K562 (cell line): ENCODE data around the gene HAVCR1. TPM values are rescaled to one million over a fixed set of nuclear protein-coding genes. Genes with fewer than 3 reads are reported as not detected.

Experiments
- ATAC-seq: fragments of 200-7000 bp; cut with Tn5 transposase; 3 replicates; pipeline ENCODE4 v1.9.1; 2020; ENCODE audit warnings: moderate library complexity
- BruUV-seq: library from RNA; stranded (reverse); fragments of 400-500 nt; replicated peaks from 2 replicates; lab custom pipeline; 2021; lab: Mats Ljungman, UMichigan
- CTCF ChIA-PET: fragments of 300-600 bp; formaldehyde crosslinking; extraction: SDS; loops from one replicate; lab custom pipeline; 2021; ENCODE audit warnings: low intra/inter-chr PET ratio; lab: Yijun Ruan, JAX
- POLR2A ChIA-PET: fragments of 300-600, 350-650 bp; sonication (Branson Sonifier 250); formaldehyde crosslinking; extraction: SDS; loops from one replicate; lab custom pipeline; 2021; ENCODE audit warnings: antibody characterized with exemption, inconsistent platforms; lab: Yijun Ruan, JAX
- DNase-seq, 4 experiments: peaks; one replicate each; pipeline versions ENCODE4 v3.0.0 to v3.0.0-alpha.2; 2011 to 2018; ENCODE audit warnings: low spot score in 3 of 4, mixed read lengths in 3 of 4; ENCODE audit errors: extremely low read depth in 1 of 4
- FAIRE-seq: peaks from 2 replicates; lab custom pipeline; 2011; peaks lifted over from hg19 to GRCh38; lab: Jason Lieb, UNC
- H2AFZ ChIP-seq: 2 replicates; pipeline ENCODE4 v1.6.0; 2011; ENCODE audit warnings: low read depth, low read length, control low read depth, inconsistent platforms
- H3K27ac ChIP-seq: fragments of 200-600 bp; 3 replicates; pipeline ENCODE4 v1.8.0; 2011; ENCODE audit warnings: low read depth, mild to moderate bottlenecking, control low read depth, inconsistent platforms, low read length, moderate library complexity, mixed read lengths; ENCODE audit errors: extremely low read depth
- H3K27me3 ChIP-seq, 2 experiments: fragments of 300-600 bp in 1 of 2; 2 replicates in 1 of 2; 3 replicates in 1 of 2; pipeline versions ENCODE4 v1.6.0 to v1.8.0; 2011; ENCODE audit warnings: inconsistent platforms in 2 of 2, low read length in 2 of 2, mild to moderate bottlenecking in 1 of 2, mixed read lengths in 1 of 2, moderate library complexity in 1 of 2; ENCODE audit not compliant: control insufficient read depth in 2 of 2, insufficient read depth in 2 of 2
- H3K36me3 ChIP-seq: fragments of 300-600 bp; 3 replicates; pipeline ENCODE4 v1.8.0; 2011; ENCODE audit warnings: mild to moderate bottlenecking, low read length, inconsistent platforms; ENCODE audit not compliant: control insufficient read depth, insufficient read depth
- H3K4me1 ChIP-seq, 2 experiments: fragments of 200-600 bp in 1 of 2; replicated peaks in 1 of 2; 2 replicates in 1 of 2; 3 replicates in 1 of 2; pipeline versions ENCODE4 v1.5.1 to v1.8.0; 2011; ENCODE audit warnings: inconsistent platforms in 2 of 2, low read length in 2 of 2, mild to moderate bottlenecking in 1 of 2, mixed read lengths in 1 of 2, moderate library complexity in 1 of 2; ENCODE audit not compliant: control insufficient read depth in 2 of 2, insufficient read depth in 2 of 2
- H3K4me2 ChIP-seq: 2 replicates; pipeline ENCODE4 v1.6.1; 2011; ENCODE audit warnings: low read length, control low read depth, inconsistent platforms, mixed read lengths; ENCODE audit not compliant: insufficient read depth
- H3K4me3 ChIP-seq: fragments of 200-600 bp; sonication (generic), shearing (Covaris generic); 2 replicates; pipeline ENCODE4 v1.5.1; 2016; ENCODE audit warnings: control low read depth, inconsistent platforms
- H3K79me2 ChIP-seq: fragments of 200-600 bp; 3 replicates; pipeline ENCODE4 v1.8.0; 2011; ENCODE audit warnings: low read length, inconsistent platforms; ENCODE audit not compliant: control insufficient read depth, insufficient read depth
- H3K9ac ChIP-seq, 2 experiments: 2 replicates each; pipeline versions ENCODE4 v1.6.0 to v1.6.1; 2011; ENCODE audit warnings: low read depth in 2 of 2, low read length in 2 of 2, control low read depth in 1 of 2, inconsistent platforms in 1 of 2, mild to moderate bottlenecking in 1 of 2, mixed read lengths in 1 of 2; ENCODE audit not compliant: insufficient read depth in 1 of 2
- H3K9me1 ChIP-seq: one replicate; pipeline ENCODE4 v1.6.0; 2011; ENCODE audit warnings: inconsistent platforms, mild to moderate bottlenecking, low read length, moderate library complexity; ENCODE audit not compliant: control insufficient read depth, insufficient read depth
- H3K9me3 ChIP-seq: replicated peaks from 2 replicates; pipeline ENCODE4 v1.5.1; 2011; ENCODE audit warnings: low read depth, low read length, inconsistent platforms; ENCODE audit not compliant: control insufficient read depth, insufficient read depth
- H4K20me1 ChIP-seq: replicated peaks from 2 replicates; pipeline ENCODE4 v1.6.1; 2011; ENCODE audit warnings: low read length, inconsistent platforms, mixed read lengths; ENCODE audit not compliant: control insufficient read depth, insufficient read depth
- ELF2 ChIP-seq: fragments of 250-450 bp; sonication (Bioruptor Pico); IDR thresholded peaks from 2 replicates; pipeline ENCODE4 v1.5.0; 2021; ENCODE audit warnings: mild to moderate bottlenecking
- HDGF ChIP-seq: fragments of 450-650 bp; IDR thresholded peaks from 2 replicates; pipeline ENCODE4 v1.6.1; 2016
- ILF3 ChIP-seq: fragments of 450-650 bp; IDR thresholded peaks from 2 replicates; pipeline ENCODE4 v1.6.1; 2018; ENCODE audit warnings: antibody characterized with exemption, mild to moderate bottlenecking, moderate library complexity, borderline replicate concordance
- KDM1A ChIP-seq, 2 experiments: fragments of 450-650 bp; IDR thresholded peaks; 2 replicates each; pipeline ENCODE4 v1.6.1; 2016; ENCODE audit warnings: mild to moderate bottlenecking in 2 of 2
- MLX ChIP-seq, 2 experiments: fragments of 450-650 bp in 1 of 2; sonication (generic) in 1 of 2; formaldehyde crosslinking; conservative IDR thresholded peaks; 2 replicates each; pipeline versions ENCODE4 v1.4.0 to v1.8.1; 2020 to 2022; ENCODE audit warnings: mild to moderate bottlenecking in 1 of 2, missing genetic modification reagents in 1 of 2
- MYC ChIP-seq, 2 experiments: fragments of 250-450 bp in 1 of 2; sonication (Bioruptor Pico) in 1 of 2; IDR thresholded peaks; 2 replicates each; pipeline versions ENCODE4 v1.5.1 to v1.6.1; 2012 to 2021; ENCODE audit warnings: low read depth in 2 of 2, borderline replicate concordance in 1 of 2, improper control_type of control experiment in 1 of 2, low read length in 1 of 2, mild to moderate bottlenecking in 1 of 2, moderate library complexity in 1 of 2
- SIX5 ChIP-seq, 2 experiments: IDR thresholded peaks; 2 replicates each; pipeline ENCODE4 v1.6.1; 2011; ENCODE audit warnings: low read length in 2 of 2, borderline replicate concordance in 1 of 2, low read depth in 1 of 2, mild to moderate bottlenecking in 1 of 2, moderate library complexity in 1 of 2; ENCODE audit not compliant: insufficient read depth in 1 of 2
- TAF9B ChIP-seq: fragments of 450-650 bp; IDR thresholded peaks from 2 replicates; pipeline ENCODE4 v1.6.1; 2018; ENCODE audit warnings: mild to moderate bottlenecking; ENCODE audit not compliant: partially characterized antibody
- THAP7 ChIP-seq: fragments of 250-450 bp; sonication (Bioruptor Pico); IDR thresholded peaks from 2 replicates; pipeline ENCODE4 v1.5.0; 2021
- ZMIZ1 ChIP-seq, 2 experiments: fragments of 150-350 bp in 1 of 2; IDR thresholded peaks; 2 replicates each; pipeline ENCODE4 v1.6.1; 2012 to 2016; ENCODE audit warnings: low read depth in 2 of 2, low read length in 2 of 2, mild to moderate bottlenecking in 1 of 2, moderate library complexity in 1 of 2
- ZNF347 ChIP-seq: fragments of 450-650 bp; formaldehyde crosslinking; IDR thresholded peaks from 2 replicates; pipeline ENCODE4 v1.4.0; 2020; ENCODE audit warnings: low read depth, mild to moderate bottlenecking, moderate library complexity
- ZNF644 ChIP-seq: fragments of 200-800 bp; sonication (Bioruptor generic); IDR thresholded peaks from 2 replicates; pipeline ENCODE4 v1.6.1; 2016; ENCODE audit warnings: low read depth, missing genetic modification characterization, missing compliant biosample characterization
- WGBS: fragments of 100-300 bp; shearing (Covaris generic); methylation state at CpG from one replicate; pipeline ENCODE4 v1.1.6; 2016; ENCODE audit warnings: low coverage, mixed read lengths; ENCODE audit not compliant: insufficient coverage; ENCODE audit errors: missing lambda C conversion rate; 5-methylcytosine and 5-hydroxymethylcytosine counted together
- in situ Hi-C: fragments of 300-500 bp; cut with MboI; formaldehyde crosslinking; loops from 4 replicates; pipeline ENCODE4 v1.15.0; 2018; ENCODE audit warnings: inconsistent platforms, mixed read lengths
- intact Hi-C: fragments of 100-400 bp; cut with micrococcal nuclease; formaldehyde crosslinking; loops from 2 replicates; pipeline ENCODE4 v1.14.2; 2022
- polyA plus RNA-seq, 8 experiments: library from polyadenylated mRNA; depleted of rRNA in 4 of 8; stranded (reverse) in 5 of 8; unstranded in 3 of 8; fragments of >200 nt; fragmentation: Nextera tagmentation in 2 of 8; fragmentation: Illumina TruSeq in 1 of 8; extraction: Ambion mirVana in 2 of 8; extraction: Trizol in 1 of 8; gene quantifications; 2 replicates each; pipeline versions ENCODE4 v1.2.1 to v1.2.3, GENCODE V29; 2011 to 2014; ENCODE audit warnings: inconsistent platforms in 1 of 8, missing spikeins in 1 of 8
- total RNA-seq, 7 experiments: library from RNA; depleted of rRNA in 6 of 7; stranded (reverse); fragments of >200 nt in 6 of 7; fragmentation: Illumina TruSeq in 2 of 7; extraction: Trizol in 2 of 7; gene quantifications; 2 replicates each; pipeline versions ENCODE4 v1.2.1 to v1.2.3, GENCODE V29; 2011 to 2021; ENCODE audit warnings: low replicate concordance in 1 of 7

HAVCR1 gene
- total and polyA plus RNA-seq, 9 of the 15 experiments (the other 6 are each of a cell fraction or from before 2014, with no cell fraction given), result 0.04 TPM; not detected in 8

GRCh38 chr5:157076558-157076957, 17.6 kb upstream of the HAVCR1 start (continued):
- TF ChIP-seq ELF2 (CRISPR knock-in tag) (no peak), THAP7 (no peak), ZMIZ1 (IDR thresholded peaks at IDR 0.05; ENCODE audit: low read depth in 2 of 2, low read length in 2 of 2) (no peak), KDM1A (IDR thresholded peaks at IDR 0.05) (no peak)
- TF ChIP-seq, all 486 proteins: peak for 0

- H3K9me1 ChIP-seq, result no peaks in the 10 kb centered on the region
- H3K36me3 ChIP-seq, result no peaks in the 10 kb centered on the region
- H3K9ac ChIP-seq, result no peak overlapping the region
- no peak for FAIRE-seq
- H3K4me2 ChIP-seq, result no peak overlapping the region
- no peak overlapping the region for H3K4me3 ChIP-seq
- no peaks in the 10 kb centered on the region for H3K79me2 ChIP-seq
- CTCF ChIA-PET, result no interaction called here
- 0% methylated on average over 3 of the region's 3 CpGs for WGBS
- peaks cover 0 to 4% of the 10 kb centered on the region in 2 experiments; a peak in 1 of 5 replicates for H3K27me3 ChIP-seq
- intact Hi-C loops, result no loop called here
- BruUV-seq, result no TSS peak
- H2AFZ ChIP-seq, result no peak overlapping the region
- DNase-seq, result no peak
- in situ Hi-C loops, result no loop called here
- no peak overlapping the region for H3K27ac ChIP-seq
- H3K4me1 ChIP-seq, result no peaks in the 10 kb centered on the region
- TF ChIP-seq ZNF347 (CRISPR knock-in tag) (no peak), TAF9B (no peak), HDGF (no peak), MYC (IDR thresholded peaks at IDR 0.05; ENCODE audit: low read depth, low read length) (no peak), MYC (CRISPR knock-in tag; IDR thresholded peaks at IDR 0.05; ENCODE audit: borderline replicate concordance, low read depth) (no peak), ZNF644 (tag) (no peak), MLX (CRISPR knock-in tag; conservative IDR thresholded peaks at IDR 0.05) (no peak), ILF3 (no peak), SIX5 (IDR thresholded peaks at IDR 0.05; ENCODE audit: borderline replicate concordance in 1 of 2, insufficient read depth in 1 of 2, low read depth in 1 of 2, low read length in 2 of 2) (no peak)
- ATAC-seq, result no peak
- no peaks in the 10 kb centered on the region for H4K20me1 ChIP-seq
- H3K9me3 ChIP-seq, result no peaks in the 10 kb centered on the region
- POLR2A ChIA-PET, result interaction anchor here (0.6 kb wide), 1 partner anchor 22 kb away, joined by 3 read pairs; no protein-coding TSS in a partner anchor
Observed at GRCh38 chr5:157072508-157072907, 13.6 kb upstream of the HAVCR1 start.
